ENCODE results near the gene RNU1-3. TPM values are rescaled to one million over a fixed set of nuclear protein-coding genes. Genes with fewer than 3 reads are reported as not detected.
"Not testable (repeated sequence)": the region's sequence is repeated elsewhere in the genome, so short reads cannot be mapped to it uniquely, and the experiment has no call there.

Gene RNU1-3
- polyA plus RNA-seq, 1 donor (not counting 4 experiments of a cell fraction or from before 2014, with no cell fraction given) = 67.0 TPM

- peaks cover 6% of the 10 kb centered on the region for H3K9me1 ChIP-seq (ENCODE audit: control insufficient read depth, extremely low read depth, insufficient read depth, low read length)
- dilution Hi-C loops (cut with MboI; ENCODE audit: extremely low pct_ligation_motif_present, low sequenced_read_pairs) = no loop called here
- FAIRE-seq = no peak
- no peaks in the 10 kb centered on the region for H3K79me2 ChIP-seq (ENCODE audit: control insufficient read depth, insufficient read depth, low read length)
- H2AFZ ChIP-seq (ENCODE audit: control insufficient read depth, low read length) = no peak overlapping the region
- H3K4me3 ChIP-seq (ENCODE audit: control insufficient read depth in 2 of 3, extremely low read depth in 1 of 3, insufficient read depth in 2 of 3, low read depth in 1 of 3, low read length in 3 of 3) = no peak overlapping the region
- H3K9me3 ChIP-seq (ENCODE audit: control insufficient read depth, low read depth, low read length) = no peaks in the 10 kb centered on the region
- no peak overlapping the region for H3K27ac ChIP-seq (ENCODE audit: control insufficient read depth, insufficient read depth, low read length)
- no peak overlapping the region for H3K9ac ChIP-seq (ENCODE audit: control insufficient read depth, extremely low read depth, insufficient read depth, low read length)
- H4K20me1 ChIP-seq (ENCODE audit: control insufficient read depth, extremely low read depth, insufficient read depth, low read length) = peaks cover 9% of the 10 kb centered on the region
- peaks cover 20 to 39% of the 10 kb centered on the region in 2 experiments for H3K36me3 ChIP-seq (ENCODE audit: control insufficient read depth in 2 of 2, extremely low read depth in 1 of 2, insufficient read depth in 2 of 2, low read length in 2 of 2)
- no peaks in the 10 kb centered on the region for H3K27me3 ChIP-seq (ENCODE audit: control insufficient read depth, extremely low read depth, insufficient read depth, low read length)
- no peak overlapping the region for H3K4me2 ChIP-seq (ENCODE audit: control insufficient read depth, extremely low read depth, insufficient read depth, low read depth, low read length)
- TF ChIP-seq CTCF (optimal IDR thresholded peaks at IDR 0.05 in 1 of 3, IDR thresholded peaks at IDR 0.05 in 1 of 3, conservative IDR thresholded peaks at IDR 0.05 in 1 of 3; ENCODE audit: extremely low read depth in 1 of 3, insufficient read depth in 2 of 3, low read length in 3 of 3) = no peak
- no peak for TF ChIP-seq EZH2 (IDR thresholded peaks at IDR 0.05; ENCODE audit: low read length)
- peaks cover 11% of the 10 kb centered on the region for H3K4me1 ChIP-seq (ENCODE audit: control insufficient read depth, extremely low read depth, insufficient read depth, low read length)
- DNase-seq (ENCODE audit: low read depth, low spot score) = no peak
Measured at GRCh38 chr1:16628361-16629111, 38.2 kb downstream of the RNU1-3 start.

GRCh38 chr1:16626409-16626983 lies 40.3 kb downstream of the RNU1-3 start:
- H3K4me2 ChIP-seq (ENCODE audit: control insufficient read depth, extremely low read depth, insufficient read depth, low read depth, low read length); H3K9me3 ChIP-seq (ENCODE audit: control insufficient read depth, low read depth, low read length); dilution Hi-C loops (cut with MboI; ENCODE audit: extremely low pct_ligation_motif_present, low sequenced_read_pairs); H2AFZ ChIP-seq (ENCODE audit: control insufficient read depth, low read length); H3K4me3 ChIP-seq (ENCODE audit: control insufficient read depth in 2 of 3, extremely low read depth in 1 of 3, insufficient read depth in 2 of 3, low read depth in 1 of 3, low read length in 3 of 3); H3K27ac ChIP-seq (ENCODE audit: control insufficient read depth, insufficient read depth, low read length); H3K27me3 ChIP-seq (ENCODE audit: control insufficient read depth, extremely low read depth, insufficient read depth, low read length); H3K79me2 ChIP-seq (ENCODE audit: control insufficient read depth, insufficient read depth, low read length); H3K9me1 ChIP-seq (ENCODE audit: control insufficient read depth, extremely low read depth, insufficient read depth, low read length); H3K9ac ChIP-seq (ENCODE audit: control insufficient read depth, extremely low read depth, insufficient read depth, low read length); DNase-seq (ENCODE audit: low read depth, low spot score); FAIRE-seq: not testable (repeated sequence)
- Histone ChIP-seq H4K20me1 (ENCODE audit: control insufficient read depth, extremely low read depth, insufficient read depth, low read length) (peaks cover 23% of the 10 kb centered on the region), H3K36me3 (ENCODE audit: control insufficient read depth in 2 of 2, extremely low read depth in 1 of 2, insufficient read depth in 2 of 2, low read length in 2 of 2) (peaks cover 23 to 27% of the 10 kb centered on the region in 2 experiments), H3K4me1 (ENCODE audit: control insufficient read depth, extremely low read depth, insufficient read depth, low read length) (peaks cover 25% of the 10 kb centered on the region)
